Muscle layer of duodenum (tissue), 2 donors: Measurements from ENCODE around the gene TIMM17A.

Experiments
- H3K27ac ChIP-seq: one replicate; pipeline ENCODE4 v1.7.0; 2013; ENCODE audit warnings: mild to moderate bottlenecking, low read length
- H3K27me3 ChIP-seq: one replicate; pipeline ENCODE4 v1.7.0; 2013; ENCODE audit warnings: low read depth, mild to moderate bottlenecking, control low read depth, low read length
- H3K36me3 ChIP-seq, 2 donors: one replicate each; pipeline ENCODE4 v1.7.0; 2013; ENCODE audit warnings: low read length in 2 of 2, control low read depth in 1 of 2, mild to moderate bottlenecking in 1 of 2; ENCODE audit not compliant: insufficient read depth in 2 of 2, control insufficient read depth in 1 of 2
- H3K4me1 ChIP-seq, 2 donors: one replicate each; pipeline ENCODE4 v1.7.0; 2013; ENCODE audit warnings: low read length in 2 of 2, mild to moderate bottlenecking in 2 of 2, control low read depth in 1 of 2, moderate library complexity in 1 of 2; ENCODE audit not compliant: insufficient read depth in 2 of 2, control insufficient read depth in 1 of 2
- H3K4me3 ChIP-seq, 2 donors: one replicate each; pipeline ENCODE4 v1.7.0; 2013; ENCODE audit warnings: low read length in 2 of 2, low read depth in 1 of 2, mild to moderate bottlenecking in 1 of 2
- H3K9me3 ChIP-seq, 2 donors: one replicate each; pipeline ENCODE4 v1.7.0; 2013; ENCODE audit warnings: low read length in 2 of 2, control low read depth in 1 of 2, mild to moderate bottlenecking in 1 of 2; ENCODE audit not compliant: control insufficient read depth in 1 of 2
- donor health status: healthy.

TIMM17A gene

DNA sequence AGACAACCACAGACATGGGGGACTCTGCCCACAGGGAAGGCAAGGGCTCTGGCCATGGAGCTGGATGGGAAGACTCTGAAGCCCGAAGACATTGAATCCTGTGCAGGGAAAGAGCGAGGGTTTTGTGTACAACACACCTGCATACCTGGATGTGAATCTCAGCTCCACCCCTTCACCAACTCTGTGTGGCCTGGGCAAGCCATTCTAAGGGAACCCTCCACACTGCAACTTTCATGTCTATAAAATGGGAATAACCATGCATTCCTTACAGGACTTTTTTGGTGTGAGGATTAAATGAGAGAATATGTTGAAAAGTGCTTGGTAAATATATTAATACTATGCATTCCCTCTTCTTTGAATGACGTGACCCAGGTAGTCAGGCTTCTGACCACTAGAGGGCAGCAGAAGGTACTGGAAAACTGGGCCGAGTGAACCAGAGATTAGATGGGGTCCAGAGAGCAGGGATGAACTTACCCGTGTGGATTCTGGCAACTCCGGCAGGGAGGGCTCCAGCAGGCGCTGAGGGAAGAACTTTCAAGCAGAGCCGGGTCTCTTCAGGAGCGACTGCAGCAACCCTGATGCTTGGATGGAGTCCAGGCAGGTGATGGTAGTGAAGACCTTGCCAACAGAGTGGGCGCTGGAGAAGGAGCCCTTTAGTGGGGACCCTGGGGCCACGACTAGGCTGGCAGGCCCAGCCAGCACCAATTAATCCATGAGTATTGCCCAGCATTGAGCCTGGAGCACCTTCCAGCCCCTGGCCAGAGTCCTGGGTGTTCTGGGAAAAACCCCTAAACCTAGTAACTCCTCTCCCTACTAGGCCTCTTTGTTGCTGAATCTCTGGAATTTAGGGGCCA is 54.2 kb downstream of the TIMM17A start:
- H3K9me3 ChIP-seq: no peaks in the 10 kb centered on the region
- H3K36me3 ChIP-seq: peaks cover 25 to 30% of the 10 kb centered on the region in 2 donors
- no peaks in the 10 kb centered on the region for H3K4me1 ChIP-seq
- no peak overlapping the region for H3K4me3 ChIP-seq
- no peaks in the 10 kb centered on the region for H3K27me3 ChIP-seq
- H3K27ac ChIP-seq: peak overlapping the region; percentile 90

GRCh38 chr1:202010180-202011015 is 55.1 kb downstream of the TIMM17A start, which contains the start of gene ELF3:
Gene ELF3, plus strand, starts transcription at chr1:202010587. Its CDS starts 550 bp downstream, at chr1:202011137.
- Histone ChIP-seq H3K9me3 (no peaks in the 10 kb centered on the region), H3K4me3 (peak within 1 kb of the TSS in 1 of 2 donors; percentile 72), H3K27me3 (no peaks in the 10 kb centered on the region), H3K36me3 (peaks cover 19 to 22% of the 10 kb centered on the region in 2 donors), H3K4me1 (no peaks in the 10 kb centered on the region), H3K27ac (peak within 1 kb of the TSS; percentile 97)

- no peaks in the 10 kb centered on the region for H3K9me3 ChIP-seq
- H3K27me3 ChIP-seq: no peaks in the 10 kb centered on the region
- H3K4me3 ChIP-seq: peak overlapping the region in 1 of 2 donors; percentile 72
- H3K27ac ChIP-seq: peak overlapping the region; percentile 97
- no peaks in the 10 kb centered on the region for H3K4me1 ChIP-seq
- H3K36me3 ChIP-seq: peaks cover 11 to 19% of the 10 kb centered on the region in 2 donors
These were observed 56.7 kb downstream of the TIMM17A start for GRCh38 chr1:202011994-202012393.

GRCh38 chr1:202012544-202013478 is 57.5 kb downstream of the TIMM17A start:
- Histone ChIP-seq H3K4me3 (peak overlapping the region in 1 of 2 donors; percentile 72), H3K4me1 (no peaks in the 10 kb centered on the region), H3K27me3 (no peaks in the 10 kb centered on the region)

GRCh38 chr1:202013603-202014002 is 58.3 kb downstream of the TIMM17A start:
- no peaks in the 10 kb centered on the region for H3K27me3 ChIP-seq
- no peaks in the 10 kb centered on the region for H3K9me3 ChIP-seq
- H3K4me1 ChIP-seq: no peaks in the 10 kb centered on the region
- H3K27ac ChIP-seq: peak overlapping the region; percentile 97
- peak overlapping the region in 1 of 2 donors; percentile 72 for H3K4me3 ChIP-seq
- H3K36me3 ChIP-seq: peaks cover 0 to 16% of the 10 kb centered on the region in 2 donors

More at GRCh38 chr1:202012544-202013478, 57.5 kb downstream of the TIMM17A start:
- Histone ChIP-seq H3K27ac (peak overlapping the region; percentile 97), H3K9me3 (no peaks in the 10 kb centered on the region), H3K36me3 (peaks cover 3 to 16% of the 10 kb centered on the region in 2 donors)

DNA sequence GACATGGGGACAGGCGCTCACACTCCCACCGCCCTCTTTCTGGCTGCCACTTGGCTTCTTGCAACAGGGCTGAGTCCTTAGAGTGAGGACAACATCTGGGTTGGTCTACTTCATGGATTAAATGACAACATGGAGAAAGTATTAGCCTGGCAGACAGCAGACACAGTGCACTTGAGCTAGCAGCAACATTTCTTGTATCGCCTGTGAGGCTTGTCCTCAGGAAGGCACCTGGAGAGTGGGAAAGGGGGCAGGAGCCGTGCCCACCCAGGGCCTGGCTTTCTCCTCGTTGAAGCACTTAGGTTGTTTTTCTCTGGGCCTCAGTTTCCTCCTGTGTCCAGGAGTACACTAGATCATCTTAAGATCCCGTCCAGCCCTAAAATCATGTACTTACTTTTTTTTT is 58.8 kb downstream of the TIMM17A start:
- no peaks in the 10 kb centered on the region for H3K4me1 ChIP-seq
- peak overlapping the region in 1 of 2 donors; percentile 72 for H3K4me3 ChIP-seq
- H3K27ac ChIP-seq: peak overlapping the region; percentile 97
- H3K9me3 ChIP-seq: no peaks in the 10 kb centered on the region
- peaks cover 0 to 16% of the 10 kb centered on the region in 2 donors for H3K36me3 ChIP-seq
- H3K27me3 ChIP-seq: no peaks in the 10 kb centered on the region

- Histone ChIP-seq H3K4me1 (no peaks in the 10 kb centered on the region), H3K27ac (peak overlapping the region; percentile 97), H3K4me3 (peak overlapping the region in 1 of 2 donors; percentile 16), H3K9me3 (no peaks in the 10 kb centered on the region), H3K36me3 (peaks cover 0 to 16% of the 10 kb centered on the region in 2 donors), H3K27me3 (no peaks in the 10 kb centered on the region)
These were observed 59.8 kb downstream of the TIMM17A start for GRCh38 chr1:202014915-202015661.

GRCh38 chr1:202015662-202015937 is 60.3 kb downstream of the TIMM17A start:
- H3K36me3 ChIP-seq: peaks cover 0 to 16% of the 10 kb centered on the region in 2 donors
- H3K27ac ChIP-seq: peak overlapping the region; percentile 97
- no peaks in the 10 kb centered on the region for H3K4me1 ChIP-seq
- H3K4me3 ChIP-seq: peak overlapping the region in 1 of 2 donors; percentile 16
- no peaks in the 10 kb centered on the region for H3K27me3 ChIP-seq
- no peaks in the 10 kb centered on the region for H3K9me3 ChIP-seq

- Histone ChIP-seq H3K4me3 (peak overlapping the region in 1 of 2 donors; percentile 16), H3K9me3 (no peaks in the 10 kb centered on the region), H3K36me3 (peaks cover 0 to 16% of the 10 kb centered on the region in 2 donors), H3K27ac (peak overlapping the region; percentile 97), H3K4me1 (no peaks in the 10 kb centered on the region), H3K27me3 (no peaks in the 10 kb centered on the region)
These were observed 60.9 kb downstream of the TIMM17A start for GRCh38 chr1:202016022-202016810.
